ENCODE data around the gene CDKN2D. TPM values are rescaled to one million over a fixed set of nuclear protein-coding genes. Genes with fewer than 3 reads are reported as not detected.

Gene CDKN2D
- total RNA-seq, 2 experiments from 2014 or later = 22.4 to 26.6 TPM

DNA sequence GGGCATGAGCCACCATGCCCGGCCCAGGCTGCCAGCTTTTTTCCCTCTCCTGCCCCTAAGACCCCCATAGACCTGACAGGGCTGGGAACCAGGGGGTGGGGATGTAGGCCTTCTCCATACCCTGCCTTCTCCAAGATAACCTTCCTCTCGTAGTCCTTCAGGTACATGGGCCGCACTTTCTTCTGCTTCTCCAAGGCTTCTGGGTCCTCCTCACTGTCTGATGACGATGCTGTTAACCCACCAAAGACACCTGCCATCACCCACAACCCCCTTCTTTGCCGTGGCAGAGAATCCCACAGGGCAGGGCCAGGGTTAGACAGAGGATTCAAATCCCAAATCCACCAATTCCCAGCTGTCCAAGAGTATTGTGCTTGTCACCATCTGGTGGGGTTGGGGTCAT, 6.2 kb downstream of the CDKN2D start:
- no peak overlapping the region for H3K27ac ChIP-seq (ENCODE audit: low read depth, low read length, poor library complexity, severe bottlenecking)
- peaks cover 26% of the 10 kb centered on the region for H3K79me2 ChIP-seq (ENCODE audit: insufficient read depth, low read depth, low read length)
- H3K9me2 ChIP-seq (ENCODE audit: insufficient read depth, low read length) = no peaks in the 10 kb centered on the region
- peaks cover 23% of the 10 kb centered on the region for H3K4me1 ChIP-seq (ENCODE audit: insufficient read depth, low read length, poor library complexity, severe bottlenecking)
- BruUV-seq (replicated peaks) = no TSS peak
- peaks cover 61% of the 10 kb centered on the region for H3K36me3 ChIP-seq (ENCODE audit: insufficient read depth, low read length)
- CTCF ChIA-PET (ENCODE audit: unreplicated experiment) = no interaction called here
- H3K4me2 ChIP-seq (ENCODE audit: low read length) = no peak overlapping the region
- no peaks in the 10 kb centered on the region for H4K20me1 ChIP-seq (ENCODE audit: insufficient read depth, low read length)
- intact Hi-C loops (cut with micrococcal nuclease; ENCODE audit: unreplicated experiment) = loop anchor here (10.0 kb wide), 2 partner anchors 228 to 312 kb away; partner anchors contain the start of genes CARM1, ICAM3 and RAVER1
- no peak overlapping the region for H2AFZ ChIP-seq (ENCODE audit: low read length)
- H3K4me3 ChIP-seq (ENCODE audit: low read depth, low read length, poor library complexity, severe bottlenecking) = no peak overlapping the region
- POLR2A ChIA-PET = no interaction called here
- H3K9me3 ChIP-seq (ENCODE audit: low read length) = no peaks in the 10 kb centered on the region
- TF ChIP-seq EZH2phosphoT487 (IDR thresholded peaks at IDR 0.05; ENCODE audit: borderline replicate concordance, low read depth, low read length) = no peak
- TF ChIP-seq, protein P1, sequence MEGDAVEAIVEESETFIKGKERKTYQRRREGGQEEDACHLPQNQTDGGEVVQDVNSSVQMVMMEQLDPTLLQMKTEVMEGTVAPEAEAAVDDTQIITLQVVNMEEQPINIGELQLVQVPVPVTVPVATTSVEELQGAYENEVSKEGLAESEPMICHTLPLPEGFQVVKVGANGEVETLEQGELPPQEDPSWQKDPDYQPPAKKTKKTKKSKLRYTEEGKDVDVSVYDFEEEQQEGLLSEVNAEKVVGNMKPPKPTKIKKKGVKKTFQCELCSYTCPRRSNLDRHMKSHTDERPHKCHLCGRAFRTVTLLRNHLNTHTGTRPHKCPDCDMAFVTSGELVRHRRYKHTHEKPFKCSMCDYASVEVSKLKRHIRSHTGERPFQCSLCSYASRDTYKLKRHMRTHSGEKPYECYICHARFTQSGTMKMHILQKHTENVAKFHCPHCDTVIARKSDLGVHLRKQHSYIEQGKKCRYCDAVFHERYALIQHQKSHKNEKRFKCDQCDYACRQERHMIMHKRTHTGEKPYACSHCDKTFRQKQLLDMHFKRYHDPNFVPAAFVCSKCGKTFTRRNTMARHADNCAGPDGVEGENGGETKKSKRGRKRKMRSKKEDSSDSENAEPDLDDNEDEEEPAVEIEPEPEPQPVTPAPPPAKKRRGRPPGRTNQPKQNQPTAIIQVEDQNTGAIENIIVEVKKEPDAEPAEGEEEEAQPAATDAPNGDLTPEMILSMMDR (conservative IDR thresholded peaks at IDR 0.05; ENCODE audit: low read length) = no peak
- DNase-seq (ENCODE audit: low spot score) = no peak

DNA sequence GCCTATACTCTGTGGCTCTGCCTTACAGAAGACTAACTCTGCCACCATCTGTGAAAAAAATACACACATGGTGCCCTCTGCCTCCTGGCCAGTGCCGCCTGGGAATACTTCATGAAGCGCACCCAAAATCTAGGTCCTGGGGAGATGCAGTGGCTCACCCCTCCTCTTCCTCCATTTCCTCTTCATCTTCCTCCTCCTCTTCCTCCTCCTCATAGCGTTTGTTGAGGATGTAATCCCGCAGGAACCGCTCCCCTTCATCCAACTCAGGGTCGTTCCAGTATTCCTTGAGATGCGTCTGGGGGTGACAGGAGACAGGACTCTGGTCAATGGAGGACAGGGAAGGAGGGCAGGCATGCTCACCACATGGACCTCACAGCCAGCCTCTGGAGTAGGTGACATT, 8.6 kb downstream of the CDKN2D start:
- Histone ChIP-seq H3K4me3 (ENCODE audit: low read depth, low read length, poor library complexity, severe bottlenecking) (no peak overlapping the region), H2AFZ (ENCODE audit: low read length) (no peak overlapping the region), H3K27ac (ENCODE audit: low read depth, low read length, poor library complexity, severe bottlenecking) (no peak overlapping the region), H4K20me1 (ENCODE audit: insufficient read depth, low read length) (no peaks in the 10 kb centered on the region), H3K79me2 (ENCODE audit: insufficient read depth, low read depth, low read length) (peaks cover 14% of the 10 kb centered on the region), H3K4me1 (ENCODE audit: insufficient read depth, low read length, poor library complexity, severe bottlenecking) (peaks cover 12% of the 10 kb centered on the region), H3K36me3 (ENCODE audit: insufficient read depth, low read length) (peaks cover 84% of the 10 kb centered on the region), H3K4me2 (ENCODE audit: low read length) (no peak overlapping the region), H3K9me2 (ENCODE audit: insufficient read depth, low read length) (no peaks in the 10 kb centered on the region), H3K9me3 (ENCODE audit: low read length) (no peaks in the 10 kb centered on the region)
- no TSS peak for BruUV-seq (replicated peaks)
- no peak for TF ChIP-seq EZH2phosphoT487 (IDR thresholded peaks at IDR 0.05; ENCODE audit: borderline replicate concordance, low read depth, low read length)
- TF ChIP-seq, protein P1 (conservative IDR thresholded peaks at IDR 0.05; ENCODE audit: low read length) = no peak
- DNase-seq (ENCODE audit: low spot score) = no peak
- CTCF ChIA-PET (ENCODE audit: unreplicated experiment) = no interaction called here
- POLR2A ChIA-PET = no interaction called here
- intact Hi-C loops (cut with micrococcal nuclease; ENCODE audit: unreplicated experiment) = loop anchor here (10.0 kb wide), 2 partner anchors 225 to 315 kb away; partner anchors contain the start of genes CARM1, ICAM3 and RAVER1

DNA sequence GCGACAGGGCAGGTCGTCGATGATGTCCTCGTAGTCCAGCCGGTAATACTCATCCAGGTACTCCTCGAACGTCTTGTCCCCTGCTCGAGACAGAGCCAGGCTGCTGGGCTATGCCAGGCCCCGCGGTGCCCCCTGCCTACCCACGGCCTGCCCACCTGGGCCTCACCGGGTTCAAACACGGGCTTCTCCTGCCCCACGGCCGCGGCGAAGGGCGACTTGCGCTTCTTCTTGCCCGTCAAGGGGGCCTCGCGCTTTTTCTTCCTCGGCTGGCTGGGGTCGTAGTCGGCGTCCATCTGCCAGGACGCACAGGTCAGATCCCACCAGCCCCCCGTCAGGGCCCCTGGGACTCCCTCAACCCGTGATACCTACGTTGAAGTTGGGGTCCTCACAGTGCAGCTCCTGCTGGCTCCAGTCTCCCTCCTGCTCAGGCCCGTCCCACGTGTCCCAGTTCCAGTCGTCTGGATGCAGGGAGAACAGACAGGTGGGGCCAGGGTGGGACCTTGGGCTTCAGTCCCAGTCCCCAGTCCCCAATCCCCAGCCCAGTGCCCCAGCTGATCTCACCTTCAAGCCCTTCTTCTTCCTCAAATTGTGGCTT, 11.1 kb downstream of the CDKN2D start:
- no TSS peak for BruUV-seq (replicated peaks)
- H3K27ac ChIP-seq (ENCODE audit: low read depth, low read length, poor library complexity, severe bottlenecking) = no peak overlapping the region
- POLR2A ChIA-PET = no interaction called here
- TF ChIP-seq EZH2phosphoT487 (IDR thresholded peaks at IDR 0.05; ENCODE audit: borderline replicate concordance, low read depth, low read length) = no peak
- TF ChIP-seq, protein P1 (conservative IDR thresholded peaks at IDR 0.05; ENCODE audit: low read length) = no peak
- no peaks in the 10 kb centered on the region for H3K9me2 ChIP-seq (ENCODE audit: insufficient read depth, low read length)
- H3K9me3 ChIP-seq (ENCODE audit: low read length) = no peaks in the 10 kb centered on the region
- no peak overlapping the region for H3K4me3 ChIP-seq (ENCODE audit: low read depth, low read length, poor library complexity, severe bottlenecking)
- H4K20me1 ChIP-seq (ENCODE audit: insufficient read depth, low read length) = no peaks in the 10 kb centered on the region
- intact Hi-C loops (cut with micrococcal nuclease; ENCODE audit: unreplicated experiment) = no loop called here
- CTCF ChIA-PET (ENCODE audit: unreplicated experiment) = no interaction called here
- H2AFZ ChIP-seq (ENCODE audit: low read length) = no peak overlapping the region
- H3K4me2 ChIP-seq (ENCODE audit: low read length) = no peak overlapping the region
- peaks cover 91% of the 10 kb centered on the region for H3K36me3 ChIP-seq (ENCODE audit: insufficient read depth, low read length)
- H3K79me2 ChIP-seq (ENCODE audit: insufficient read depth, low read depth, low read length) = no peaks in the 10 kb centered on the region; the same call in 1 of the 2 replicates
- H3K4me1 ChIP-seq (ENCODE audit: insufficient read depth, low read length, poor library complexity, severe bottlenecking) = peaks cover 29% of the 10 kb centered on the region
- DNase-seq (ENCODE audit: low spot score) = no peak
